Smooth muscle cell of the coronary artery (primary cell): ENCODE results near the gene C1QTNF1. TPM values are rescaled to one million over a fixed set of nuclear protein-coding genes. Genes with fewer than 3 reads are reported as not detected.

Experiments
- total RNA-seq: library from RNA; depleted of rRNA; stranded (reverse); fragments of >200 nt; gene quantifications from 2 replicates; pipeline ENCODE4 v1.2.3, GENCODE V29; 2014; ENCODE audit warnings: low replicate concordance

The C1QTNF1 gene
- total RNA-seq: 98.7 and 160 TPM in 2 replicates

GRCh38 chr17:79023886-79024771, at the start of gene C1QTNF1:
TSS of gene C1QTNF1 (plus strand) at chr17:79024169. CDS start at chr17:79043969, 19,800 bp downstream.

GRCh38 chr17:78979780-78980623, 44.0 kb upstream of the C1QTNF1 start, which contains the start of gene LGALS3BP:
TSS of gene LGALS3BP (minus strand) at chr17:78979923. CDS start at chr17:78977191, 2,732 bp downstream.

GRCh38 chr17:79009397-79010303, 14.3 kb upstream of the C1QTNF1 start, which contains the start of gene CANT1:
TSS of gene CANT1 (minus strand) at chr17:79009764. CDS start at chr17:78997622, 12,142 bp downstream.

GRCh38 chr17:79074649-79075445, 50.9 kb downstream of the C1QTNF1 start, which contains the start of gene ENGASE:
TSS of gene ENGASE (plus strand) at chr17:79074824. CDS start at chr17:79074945, 121 bp downstream.

Other genes with a start within 250 kb of the C1QTNF1 start
- 8.1 and 10.7 TPM in 2 replicates for gene CYTH1, start 241.9 kb upstream of the C1QTNF1 start, total RNA-seq
- gene USP36, start 183.4 kb upstream of the C1QTNF1 start, total RNA-seq: 12.8 and 13.3 TPM in 2 replicates
- gene CEP295NL, start 121.0 kb upstream of the C1QTNF1 start, total RNA-seq: 0.75 and 2.0 TPM in 2 replicates
- gene TIMP2, start 98.8 kb upstream of the C1QTNF1 start, total RNA-seq: 53.9 and 102 TPM in 2 replicates
- gene LGALS3BP, start 44.2 kb upstream of the C1QTNF1 start, total RNA-seq: 159 and 433 TPM in 2 replicates
- gene CANT1, start 14.4 kb upstream of the C1QTNF1 start, total RNA-seq: 25.6 and 43.4 TPM in 2 replicates
- gene ENGASE, start 50.7 kb downstream of the C1QTNF1 start, total RNA-seq: 11.4 and 14.4 TPM in 2 replicates